OCI-LY3 (cell line): ENCODE results near the gene SLIRP.

Experiments used
- CTCF ChIP-seq: fragments of 200-600, 300-600 bp; sonication (generic); IDR thresholded peaks from 2 replicates; pipeline ENCODE4 v1.5.1; 2014; ENCODE audit warnings: antibody characterized with exemption, low read length, low read depth
- EZH2phosphoT487 ChIP-seq: fragments of 200-600 bp; shearing (Covaris generic); IDR thresholded peaks from 2 replicates; pipeline ENCODE4 v1.6.1; 2018; ENCODE audit warnings: antibody characterized with exemption, mixed run types, low read depth

- TF ChIP-seq CTCF: no peak
- no peak for TF ChIP-seq EZH2phosphoT487
Measured at GRCh38 chr14:77730976-77731497, 23.1 kb downstream of the SLIRP start.
